Mesenteric fat pad (tissue), 1 donor: ENCODE results near the gene TECR. TPM values are rescaled to one million over a fixed set of nuclear protein-coding genes. Genes with fewer than 3 reads are reported as not detected.
"Not testable (repeated sequence)": the region's sequence is repeated elsewhere in the genome, so short reads cannot be mapped to it uniquely, and the experiment has no call there.

Experiments
- DNase-seq: peaks from one replicate; pipeline ENCODE4 v3.0.0-alpha.2; 2020; ENCODE audit warnings: low spot score
- microRNA-seq: library from miRNA; unstranded; fragments of <30 nt; microRNA quantifications from one replicate; pipeline ENCODE4 v1.2.0, GENCODE V29; 2020; ENCODE audit warnings: borderline number of aligned reads
- total RNA-seq: library from RNA; stranded (reverse); fragmentation: NEBNext Ultra II Directional; extraction: Animal tissue kit (Norgen Biotek cat#: 25700); gene quantifications from one replicate; pipeline ENCODE4 v1.2.1, GENCODE V29; 2021
- donor health status: DM: yes; HTN: yes; CAD: no.

TECR gene
- total RNA-seq, 1 donor from 2014 or later: 119 TPM

- no peak for DNase-seq
Measured at GRCh38 chr19:14580623-14581237, 51.3 kb downstream of the TECR start.

DNA sequence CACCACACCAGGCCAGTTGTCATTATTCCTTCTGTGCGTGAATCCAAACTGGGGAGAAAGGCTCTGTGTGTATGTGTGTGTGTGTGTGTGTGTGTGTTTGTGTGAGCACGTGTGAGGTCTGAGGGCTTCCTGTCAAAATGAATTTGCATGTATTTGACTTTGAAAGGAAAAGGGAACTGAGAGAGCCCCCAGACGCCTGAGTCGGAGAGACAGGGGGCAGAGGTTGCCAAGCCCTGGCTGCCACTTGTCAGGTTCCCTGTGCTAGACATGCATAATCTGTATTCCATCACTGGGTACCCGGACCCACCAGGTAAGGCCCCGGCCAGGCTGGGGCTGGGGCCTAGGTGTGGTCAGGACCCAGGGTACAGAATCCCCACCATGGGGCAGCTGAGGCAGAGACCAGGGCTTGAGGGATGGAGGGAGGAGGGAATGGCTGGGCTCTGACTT lies 53.5 kb downstream of the TECR start, which contains the start of gene CLEC17A:
CLEC17A (plus strand) TSS at position 191 of the 447 bp plus-strand sequence; CDS start at position 268, 77 bp downstream.
- no peak for DNase-seq

DNA sequence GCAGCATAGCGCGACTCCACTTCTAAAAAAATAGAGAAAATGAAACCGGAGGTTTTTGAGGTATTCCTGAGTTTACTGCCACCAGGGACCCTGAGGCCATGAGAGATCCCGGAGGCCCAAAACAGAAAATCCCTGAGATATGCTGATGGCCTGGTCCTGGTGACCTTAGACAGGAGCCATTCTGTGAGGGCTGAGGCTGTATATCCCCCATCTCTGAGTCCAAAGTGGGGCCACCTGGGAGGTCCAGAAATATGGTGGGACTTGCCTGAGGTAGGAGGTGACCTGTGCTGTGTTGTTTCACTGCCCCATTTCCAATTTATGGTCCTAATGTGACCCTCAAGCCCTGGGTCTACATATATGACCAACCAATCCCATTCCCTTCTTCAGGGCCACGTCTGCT lies 55.0 kb downstream of the TECR start:
- DNase-seq: not testable (repeated sequence)

DNA sequence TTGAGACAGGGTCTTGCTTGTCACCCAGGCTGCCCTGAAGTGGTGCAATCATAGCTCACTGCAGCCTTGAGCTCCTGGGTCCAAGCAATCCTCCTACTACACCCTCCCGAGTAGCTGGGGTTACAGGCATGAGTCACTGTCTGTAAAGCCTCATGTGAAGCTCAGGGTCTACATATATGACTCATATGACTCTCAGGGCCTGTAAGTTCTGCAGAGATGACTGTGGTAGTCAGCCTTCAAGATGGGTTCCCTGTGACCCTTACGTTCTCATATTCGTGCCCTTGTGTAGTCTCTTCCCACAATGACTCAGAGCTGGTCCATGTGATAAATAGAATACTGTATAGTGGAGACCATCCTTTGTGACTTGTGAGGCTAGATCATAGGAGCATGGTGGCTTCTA lies 55.8 kb downstream of the TECR start:
- DNase-seq: not testable (repeated sequence)

DNA sequence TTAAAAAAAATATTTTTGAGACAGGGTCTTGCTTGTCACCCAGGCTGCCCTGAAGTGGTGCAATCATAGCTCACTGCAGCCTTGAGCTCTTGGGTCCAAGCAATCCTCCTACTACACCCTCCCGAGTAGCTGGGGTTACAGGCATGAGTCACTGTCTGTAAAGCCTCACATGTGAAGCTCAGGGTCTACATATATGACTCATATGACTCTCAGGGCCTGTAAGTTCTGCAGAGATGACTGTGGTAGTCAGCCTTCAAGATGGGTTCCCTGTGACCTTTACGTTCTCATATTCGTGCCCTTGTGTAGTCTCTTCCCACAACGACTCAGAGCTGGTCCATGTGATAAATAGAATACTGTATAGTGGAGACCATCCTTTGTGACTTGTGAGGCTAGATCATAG lies 60.0 kb downstream of the TECR start:
- not testable (repeated sequence) for DNase-seq

- no peak for DNase-seq
Measured at GRCh38 chr19:14595558-14595957, 66.2 kb downstream of the TECR start.

DNA sequence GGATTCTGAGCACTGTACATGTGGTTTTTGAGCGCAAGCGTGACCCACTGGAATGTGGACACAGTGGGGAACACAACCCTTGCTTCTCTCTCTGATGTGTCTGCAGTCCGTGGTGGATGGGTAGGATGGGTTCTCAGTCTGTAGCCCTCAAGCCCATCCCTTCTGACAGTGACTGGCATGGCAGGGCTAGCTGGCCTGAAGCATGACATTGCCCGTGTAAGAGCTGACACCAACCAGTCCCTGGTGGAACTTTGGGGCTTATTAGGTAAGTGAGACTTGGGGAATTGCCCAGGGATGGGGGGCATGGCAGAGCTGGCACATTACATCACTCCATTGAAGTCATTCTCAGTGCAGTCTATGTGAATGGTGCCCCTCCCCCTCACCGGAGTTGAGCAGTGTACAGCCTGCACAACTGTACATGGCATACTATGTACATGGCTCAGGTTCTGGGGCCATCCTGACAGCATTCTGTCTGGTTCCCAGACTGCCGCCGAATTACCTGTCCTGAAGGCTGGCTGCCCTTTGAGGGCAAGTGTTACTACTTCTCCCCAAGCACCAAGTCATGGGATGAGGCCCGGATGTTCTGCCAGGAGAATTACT lies 70.3 kb downstream of the TECR start:
- DNase-seq: no peak

GRCh38 chr19:14603990-14604387 lies 74.6 kb downstream of the TECR start:
- DNase-seq: no peak

DNA sequence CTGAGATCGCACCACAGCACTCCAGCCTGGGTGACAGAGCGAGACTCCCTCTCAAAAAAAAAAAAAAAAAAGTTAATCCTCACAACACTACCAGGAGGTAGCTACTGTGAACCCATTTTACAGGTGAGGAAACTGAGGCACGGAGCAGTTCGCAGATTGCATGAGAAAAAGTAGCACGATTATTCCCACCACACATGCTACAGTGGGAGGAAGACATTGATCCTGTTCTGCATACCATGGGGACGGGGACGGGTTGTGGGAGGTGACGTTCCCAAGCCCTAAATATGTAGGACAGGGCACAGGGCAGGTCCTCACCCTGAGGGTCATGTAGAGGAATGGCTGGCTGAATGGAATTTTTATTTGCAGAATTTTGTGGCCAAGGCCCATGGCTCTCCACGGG lies 77.2 kb downstream of the TECR start:
- DNase-seq: no peak

GRCh38 chr19:14611051-14611450 lies 81.7 kb downstream of the TECR start:
- no peak for DNase-seq

- not testable (repeated sequence) for DNase-seq
Measured at GRCh38 chr19:14612242-14612641, 82.8 kb downstream of the TECR start.

GRCh38 chr19:14612657-14613056 lies 83.3 kb downstream of the TECR start:
- DNase-seq: no peak

- DNase-seq: not testable (repeated sequence)
Measured at GRCh38 chr19:14613399-14614098, 84.2 kb downstream of the TECR start.

DNA sequence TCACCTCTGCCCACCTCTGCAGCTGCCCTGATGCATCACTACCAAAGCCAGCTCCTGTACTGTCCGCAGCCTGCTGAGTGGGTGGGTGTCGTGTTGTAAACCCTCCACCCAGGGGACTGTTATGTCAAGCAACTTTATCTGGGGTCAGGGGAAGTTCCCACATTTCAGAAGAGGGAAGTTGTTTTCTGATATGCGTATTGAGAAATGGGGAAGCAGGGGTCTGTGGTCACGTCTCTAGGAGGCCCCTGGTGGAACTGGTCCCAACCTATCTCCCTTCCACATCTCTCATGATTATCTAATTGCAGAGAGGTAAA lies 84.7 kb downstream of the TECR start:
- no peak for DNase-seq

Small RNAs within 50 kb of the gene (microRNA-seq; reads per million reads assigned to microRNA genes)
- gene MIR639: not detected

Other genes starting within 250 kb of the TECR start
- gene ADGRE5, start 148.2 kb upstream of the TECR start, total RNA-seq: 127 TPM
- gene DDX39A, start 110.3 kb upstream of the TECR start, total RNA-seq: 53.0 TPM
- gene PKN1, start 96.3 kb upstream of the TECR start, total RNA-seq: 142 TPM
- gene PTGER1, start 54.2 kb upstream of the TECR start, total RNA-seq: 0.55 TPM
- 75.7 TPM for gene GIPC1, start 33.5 kb upstream of the TECR start, total RNA-seq
- 111 TPM for gene DNAJB1, start 11.2 kb upstream of the TECR start, total RNA-seq
- gene NDUFB7, start 42.5 kb downstream of the TECR start, total RNA-seq: 181 TPM
- gene CLEC17A, start 53.5 kb downstream of the TECR start, total RNA-seq: not detected
- gene ADGRE3, start 145.2 kb downstream of the TECR start, total RNA-seq: 0.19 TPM
- gene ZNF333, start 160.5 kb downstream of the TECR start, total RNA-seq: 23.2 TPM
- 10.9 TPM for gene ADGRE2, start 249.0 kb downstream of the TECR start, total RNA-seq